ENCODE results near the gene SMO. TPM values are rescaled to one million over a fixed set of nuclear protein-coding genes. Genes with fewer than 3 reads are reported as not detected.

The SMO gene
- total and polyA plus RNA-seq, 2 experiments from 2014 or later = 13.1 to 61.5 TPM

DNA sequence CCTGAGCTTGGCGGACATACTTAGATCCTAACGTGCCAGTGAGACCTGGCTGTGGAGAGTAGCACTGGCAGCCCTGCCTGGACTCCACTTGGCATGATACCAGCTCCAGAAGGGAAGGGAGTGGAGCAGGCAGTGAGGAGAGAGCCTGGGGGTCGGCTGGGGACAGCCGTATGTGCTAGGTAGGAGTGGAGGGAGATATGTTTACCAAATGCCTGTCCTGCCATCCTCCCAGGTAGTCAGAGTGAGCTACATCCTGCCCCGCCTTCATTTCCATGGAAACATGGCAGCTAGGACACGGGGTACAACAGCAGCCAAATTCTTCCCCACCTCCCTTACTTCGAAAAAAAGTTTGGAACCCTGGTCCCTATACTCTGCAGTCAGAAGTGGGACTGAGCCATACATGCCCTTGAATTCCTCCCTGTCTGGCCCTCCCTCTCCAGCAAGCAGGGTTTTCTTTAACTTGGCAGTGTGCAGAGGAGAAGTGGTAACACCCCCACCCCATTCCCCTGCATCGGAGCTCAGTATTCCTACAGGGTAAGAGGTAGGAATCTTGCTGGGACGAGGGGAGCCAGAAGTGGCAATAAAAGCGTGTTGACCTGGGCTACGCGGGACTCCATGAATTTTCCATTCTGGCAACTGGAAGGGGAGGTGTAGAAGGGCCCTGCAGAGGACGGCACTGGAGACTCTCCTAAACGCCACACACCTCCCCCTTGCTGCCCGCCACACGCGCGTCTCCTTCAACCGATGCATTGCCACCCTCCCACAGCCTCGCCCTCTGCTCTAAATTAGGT, 20.0 kb upstream of the SMO start (continued):
- TF ChIP-seq, protein P1, sequence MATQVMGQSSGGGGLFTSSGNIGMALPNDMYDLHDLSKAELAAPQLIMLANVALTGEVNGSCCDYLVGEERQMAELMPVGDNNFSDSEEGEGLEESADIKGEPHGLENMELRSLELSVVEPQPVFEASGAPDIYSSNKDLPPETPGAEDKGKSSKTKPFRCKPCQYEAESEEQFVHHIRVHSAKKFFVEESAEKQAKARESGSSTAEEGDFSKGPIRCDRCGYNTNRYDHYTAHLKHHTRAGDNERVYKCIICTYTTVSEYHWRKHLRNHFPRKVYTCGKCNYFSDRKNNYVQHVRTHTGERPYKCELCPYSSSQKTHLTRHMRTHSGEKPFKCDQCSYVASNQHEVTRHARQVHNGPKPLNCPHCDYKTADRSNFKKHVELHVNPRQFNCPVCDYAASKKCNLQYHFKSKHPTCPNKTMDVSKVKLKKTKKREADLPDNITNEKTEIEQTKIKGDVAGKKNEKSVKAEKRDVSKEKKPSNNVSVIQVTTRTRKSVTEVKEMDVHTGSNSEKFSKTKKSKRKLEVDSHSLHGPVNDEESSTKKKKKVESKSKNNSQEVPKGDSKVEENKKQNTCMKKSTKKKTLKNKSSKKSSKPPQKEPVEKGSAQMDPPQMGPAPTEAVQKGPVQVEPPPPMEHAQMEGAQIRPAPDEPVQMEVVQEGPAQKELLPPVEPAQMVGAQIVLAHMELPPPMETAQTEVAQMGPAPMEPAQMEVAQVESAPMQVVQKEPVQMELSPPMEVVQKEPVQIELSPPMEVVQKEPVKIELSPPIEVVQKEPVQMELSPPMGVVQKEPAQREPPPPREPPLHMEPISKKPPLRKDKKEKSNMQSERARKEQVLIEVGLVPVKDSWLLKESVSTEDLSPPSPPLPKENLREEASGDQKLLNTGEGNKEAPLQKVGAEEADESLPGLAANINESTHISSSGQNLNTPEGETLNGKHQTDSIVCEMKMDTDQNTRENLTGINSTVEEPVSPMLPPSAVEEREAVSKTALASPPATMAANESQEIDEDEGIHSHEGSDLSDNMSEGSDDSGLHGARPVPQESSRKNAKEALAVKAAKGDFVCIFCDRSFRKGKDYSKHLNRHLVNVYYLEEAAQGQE (IDR thresholded peaks at IDR 0.05; ENCODE audit: unreplicated experiment) = no peak
- no peak for TF ChIP-seq POLR2AphosphoS5 (IDR thresholded peaks at IDR 0.05; ENCODE audit: low read depth)

DNA sequence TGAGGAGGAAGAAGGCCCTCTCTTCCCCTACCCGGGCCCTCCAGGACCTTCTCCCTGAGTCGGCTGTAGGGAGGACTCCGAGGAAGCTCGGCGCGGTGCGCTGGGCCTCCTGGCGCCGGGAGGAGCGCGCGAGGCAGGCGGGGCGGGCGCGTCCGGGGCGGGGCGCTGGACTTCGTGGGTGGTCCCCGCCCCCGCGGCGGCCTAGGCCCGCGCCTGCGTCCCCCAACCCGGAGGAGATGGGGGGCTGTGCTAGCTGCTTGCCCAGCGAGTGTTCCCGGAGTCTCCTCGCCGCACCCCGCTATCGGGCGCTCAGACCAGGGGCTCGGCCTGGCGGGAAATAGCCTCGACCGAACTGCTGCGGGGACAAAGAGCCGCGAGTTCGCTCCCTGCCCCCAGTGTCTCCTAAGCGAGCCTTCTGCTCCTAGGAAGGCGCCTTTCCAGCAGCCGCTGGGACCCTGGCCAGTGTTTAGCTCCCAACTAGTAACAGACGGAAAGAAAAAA, 19.2 kb upstream of the SMO start:
- TF ChIP-seq, protein P2, sequence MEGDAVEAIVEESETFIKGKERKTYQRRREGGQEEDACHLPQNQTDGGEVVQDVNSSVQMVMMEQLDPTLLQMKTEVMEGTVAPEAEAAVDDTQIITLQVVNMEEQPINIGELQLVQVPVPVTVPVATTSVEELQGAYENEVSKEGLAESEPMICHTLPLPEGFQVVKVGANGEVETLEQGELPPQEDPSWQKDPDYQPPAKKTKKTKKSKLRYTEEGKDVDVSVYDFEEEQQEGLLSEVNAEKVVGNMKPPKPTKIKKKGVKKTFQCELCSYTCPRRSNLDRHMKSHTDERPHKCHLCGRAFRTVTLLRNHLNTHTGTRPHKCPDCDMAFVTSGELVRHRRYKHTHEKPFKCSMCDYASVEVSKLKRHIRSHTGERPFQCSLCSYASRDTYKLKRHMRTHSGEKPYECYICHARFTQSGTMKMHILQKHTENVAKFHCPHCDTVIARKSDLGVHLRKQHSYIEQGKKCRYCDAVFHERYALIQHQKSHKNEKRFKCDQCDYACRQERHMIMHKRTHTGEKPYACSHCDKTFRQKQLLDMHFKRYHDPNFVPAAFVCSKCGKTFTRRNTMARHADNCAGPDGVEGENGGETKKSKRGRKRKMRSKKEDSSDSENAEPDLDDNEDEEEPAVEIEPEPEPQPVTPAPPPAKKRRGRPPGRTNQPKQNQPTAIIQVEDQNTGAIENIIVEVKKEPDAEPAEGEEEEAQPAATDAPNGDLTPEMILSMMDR (conservative IDR thresholded peaks at IDR 0.05; ENCODE audit: low read depth in 2 of 2) = 0 out of 4 replicates have a peak, but pooled peaks of 1 of the 2 experiments have one; percentile 0
- no peak for TF ChIP-seq ZNF114 (CRISPR knock-in tag; IDR thresholded peaks at IDR 0.05)
- ATAC-seq (peak; percentile 79), DNase-seq (ENCODE audit: low spot score) (peak; percentile 82)
- Histone ChIP-seq H3K9me2 (ENCODE audit: insufficient read depth) (no peaks in the 10 kb centered on the region), H2AFZ (peak overlapping the region; percentile 86; the same call in 1 of the 2 replicates), H4K20me1 (replicated peaks; ENCODE audit: insufficient read depth) (no peaks in the 10 kb centered on the region), H3K36me3 (ENCODE audit: insufficient read depth) (peaks cover 9% of the 10 kb centered on the region), H3K4me2 (peak overlapping the region; percentile 90), H3K27me3 (ENCODE audit: insufficient read depth) (no peaks in the 10 kb centered on the region), H3K4me3 (peak overlapping the region; percentile 68), H3K4me1 (ENCODE audit: insufficient read depth) (peaks cover 19% of the 10 kb centered on the region), H3K79me2 (replicated peaks; ENCODE audit: insufficient read depth) (no peaks in the 10 kb centered on the region), H3K27ac (ENCODE audit: low read depth) (peak overlapping the region; percentile 93), H3F3A (replicated peaks; ENCODE audit: low read depth) (peaks cover 3% of the 10 kb centered on the region; the same call in 1 of the 2 replicates)
- Mint-ChIP-seq H3K27me3 (ENCODE audit: insufficient read depth, low read depth, poor library complexity) (peaks cover 16% of the 10 kb centered on the region), H3K4me3 (peak overlapping the region; percentile 76), H3K4me1 (peaks cover 42% of the 10 kb centered on the region), H3K27ac (peak overlapping the region; percentile 93), H3K36me3 (ENCODE audit: low read depth) (peaks cover 14% of the 10 kb centered on the region), H3K9me3 (no peaks in the 10 kb centered on the region)

DNA sequence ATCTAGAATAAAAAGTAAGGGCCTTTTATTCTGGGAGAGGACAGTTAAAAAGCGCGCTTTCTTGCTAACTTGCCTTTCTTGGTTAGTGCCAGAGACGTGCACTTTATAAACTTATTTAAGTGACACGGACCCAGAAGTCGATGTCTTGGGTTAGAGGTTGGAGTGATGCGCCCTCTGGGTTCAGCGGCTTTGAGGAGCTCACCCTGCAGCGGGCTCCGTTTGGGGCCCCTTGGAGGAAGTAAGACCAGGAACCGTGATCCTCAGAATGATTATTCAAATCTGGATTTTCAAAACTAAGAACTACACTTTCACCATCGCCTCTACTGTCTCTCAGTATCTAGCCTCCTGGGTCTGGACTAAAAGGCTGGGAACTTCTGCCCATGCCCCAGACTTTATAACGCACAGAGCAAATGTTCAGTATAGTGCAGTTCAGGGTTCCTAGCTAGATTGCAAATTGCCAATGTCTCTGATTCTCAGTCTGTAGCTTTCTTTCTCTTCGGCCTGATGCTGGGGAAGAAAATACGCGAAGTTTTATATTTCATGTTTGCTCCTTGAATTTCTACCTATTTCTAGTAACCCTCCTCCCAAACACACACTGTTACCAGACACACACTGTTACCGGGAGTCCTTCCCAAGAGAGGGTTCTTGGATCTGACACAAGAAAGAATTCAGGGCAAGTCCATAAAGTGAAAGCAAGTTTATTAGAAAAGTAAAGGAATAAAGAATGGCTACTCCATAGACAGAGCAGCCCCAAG, 18.6 kb upstream of the SMO start:
- Histone ChIP-seq H2AFZ (no peak overlapping the region), H3K27me3 (ENCODE audit: insufficient read depth) (no peaks in the 10 kb centered on the region), H3K27ac (ENCODE audit: low read depth) (peak overlapping the region; percentile 93), H3K4me1 (ENCODE audit: insufficient read depth) (peaks cover 19% of the 10 kb centered on the region), H3K79me2 (replicated peaks; ENCODE audit: insufficient read depth) (no peaks in the 10 kb centered on the region), H3K4me2 (peak overlapping the region; percentile 90), H3K36me3 (ENCODE audit: insufficient read depth) (peaks cover 9% of the 10 kb centered on the region), H4K20me1 (replicated peaks; ENCODE audit: insufficient read depth) (no peaks in the 10 kb centered on the region), H3K9me2 (ENCODE audit: insufficient read depth) (no peaks in the 10 kb centered on the region), H3F3A (replicated peaks; ENCODE audit: low read depth) (peaks cover 3% of the 10 kb centered on the region; the same call in 1 of the 2 replicates), H3K4me3 (peak overlapping the region; percentile 68)
- DNase-seq (ENCODE audit: low spot score) (peak; percentile 68), ATAC-seq (peak; percentile 52)
- TF ChIP-seq EZH2phosphoT487 (IDR thresholded peaks at IDR 0.05; ENCODE audit: unreplicated experiment) = no peak
- TF ChIP-seq, protein P2 (conservative IDR thresholded peaks at IDR 0.05; ENCODE audit: low read depth in 2 of 2) = peak; percentile 15; a peak in 3 of 4 replicates
- Mint-ChIP-seq H3K9me3 (no peaks in the 10 kb centered on the region), H3K4me1 (peaks cover 42% of the 10 kb centered on the region), H3K27me3 (ENCODE audit: insufficient read depth, low read depth, poor library complexity) (peaks cover 16% of the 10 kb centered on the region), H3K36me3 (ENCODE audit: low read depth) (peaks cover 13% of the 10 kb centered on the region), H3K27ac (peak overlapping the region; percentile 93), H3K4me3 (peak overlapping the region; percentile 76)

Data from GM23338 (cell line).